SK-N-SH (cell line): ENCODE measurements around the gene NOP16. TPM values are rescaled to one million over a fixed set of nuclear protein-coding genes. Genes with fewer than 3 reads are reported as not detected.

Source experiments
- CTCF ChIA-PET: fragments of 300-600, 350-600 bp; formaldehyde crosslinking; extraction: SDS; loops from one replicate; lab custom pipeline; 2021; lab: Yijun Ruan, JAX
- POLR2A ChIA-PET: fragments of 350-600 bp; sonication (Branson Sonifier 250); formaldehyde crosslinking; extraction: SDS; loops from one replicate; lab custom pipeline; 2020; ENCODE audit warnings: antibody characterized with exemption, inconsistent platforms; lab: Yijun Ruan, JAX
- DNase-seq: peaks from one replicate; pipeline ENCODE4 v3.0.0; 2012
- H2AFZ ChIP-seq: fragments of 200-600 bp; sonication (generic); 2 replicates; pipeline ENCODE4 v1.8.1; 2016; ENCODE audit warnings: antibody characterized with exemption, mild to moderate bottlenecking, low read depth
- H3F3A ChIP-seq: fragments of 200-600 bp; sonication (generic); replicated peaks from 2 replicates; pipeline ENCODE3; 2016; ENCODE audit warnings: antibody characterized with exemption, mild to moderate bottlenecking; ENCODE audit not compliant: insufficient read depth
- H3K27ac ChIP-seq, 2 experiments: fragments of 200-500 bp in 1 of 2; fragments of 200-600 bp in 1 of 2; sonication (Bioruptor generic) in 1 of 2; sonication (generic), shearing (Covaris generic) in 1 of 2; 2 replicates each; pipeline versions ENCODE4 v1.5.1 to v1.6.1; 2014 to 2016; ENCODE audit warnings: low read depth in 2 of 2, inconsistent platforms in 1 of 2, low read length in 1 of 2, mild to moderate bottlenecking in 1 of 2, mixed read lengths in 1 of 2
- H3K27me3 ChIP-seq: fragments of 200-600 bp; sonication (generic), shearing (Covaris generic); 2 replicates; pipeline ENCODE4 v1.6.1; 2016; ENCODE audit warnings: mixed run types; ENCODE audit not compliant: insufficient read depth
- H3K36me3 ChIP-seq, 2 experiments: fragments of 200-500 bp in 1 of 2; fragments of 200-600 bp in 1 of 2; sonication (Bioruptor generic) in 1 of 2; sonication (generic) in 1 of 2; replicated peaks in 1 of 2; 2 replicates each; pipeline versions ENCODE3 to v1.5.1; 2014 to 2016; ENCODE audit warnings: low read length in 1 of 2, mild to moderate bottlenecking in 1 of 2; ENCODE audit not compliant: insufficient read depth in 2 of 2, control insufficient read depth in 1 of 2
- H3K4me1 ChIP-seq, 2 experiments: fragments of 200-500 bp in 1 of 2; fragments of 200-600 bp in 1 of 2; sonication (Bioruptor generic) in 1 of 2; sonication (generic), shearing (Covaris generic) in 1 of 2; 2 replicates each; pipeline versions ENCODE4 v1.5.1 to v1.6.1; 2014 to 2016; ENCODE audit warnings: low read depth in 1 of 2, low read length in 1 of 2, mixed run types in 1 of 2; ENCODE audit not compliant: insufficient read depth in 2 of 2, control insufficient read depth in 1 of 2
- H3K4me2 ChIP-seq: fragments of 200-600 bp; sonication (generic), shearing (Covaris generic); 2 replicates; pipeline ENCODE4 v1.6.1; 2017; ENCODE audit warnings: mixed run types
- H3K4me3 ChIP-seq, 2 experiments: fragments of 200-500 bp in 1 of 2; fragments of 200-600 bp in 1 of 2; sonication (Bioruptor generic) in 1 of 2; sonication (generic), shearing (Covaris generic) in 1 of 2; 2 replicates each; pipeline versions ENCODE4 v1.5.1 to v1.8.1; 2014 to 2016; ENCODE audit warnings: low read depth in 2 of 2, inconsistent platforms in 1 of 2, low read length in 1 of 2, mild to moderate bottlenecking in 1 of 2, mixed read lengths in 1 of 2, moderate library complexity in 1 of 2
- H3K79me2 ChIP-seq: fragments of 200-600 bp; sonication (generic); 2 replicates; pipeline ENCODE4 v1.8.1; 2017; ENCODE audit warnings: mild to moderate bottlenecking; ENCODE audit not compliant: insufficient read depth
- H3K9ac ChIP-seq: fragments of 200-600 bp; sonication (generic); 2 replicates; pipeline ENCODE4 v1.6.1; 2017; ENCODE audit warnings: mixed run types
- H3K9me2 ChIP-seq: fragments of 200-600 bp; sonication (generic); 2 replicates; pipeline ENCODE4 v1.6.1; 2017; ENCODE audit warnings: mixed run types
- H3K9me3 ChIP-seq: fragments of 200-600 bp; sonication (generic); 2 replicates; pipeline ENCODE4 v1.6.1; 2017; ENCODE audit warnings: mixed run types, mild to moderate bottlenecking, moderate library complexity
- H4K20me1 ChIP-seq: fragments of 200-600 bp; sonication (generic); 2 replicates; pipeline ENCODE4 v1.6.1; 2017; ENCODE audit warnings: mild to moderate bottlenecking, mixed run types; ENCODE audit not compliant: insufficient read depth
- CHD2 ChIP-seq: fragments of 150-350 bp; IDR thresholded peaks from 2 replicates; pipeline ENCODE4 v1.6.1; 2018; ENCODE audit warnings: low read length; ENCODE audit not compliant: partially characterized antibody
- ELF1 ChIP-seq: IDR thresholded peaks from 2 replicates; pipeline ENCODE4 v1.4.0; 2012
- EZH2phosphoT487 ChIP-seq: fragments of 200-600 bp; sonication (generic); IDR thresholded peaks from 2 replicates; pipeline ENCODE4 v1.6.1; 2017; ENCODE audit warnings: low read depth, mixed run types, mild to moderate bottlenecking, antibody characterized with exemption, moderate library complexity, borderline replicate concordance
- GATA2 ChIP-seq: sonication (generic); formaldehyde crosslinking; IDR thresholded peaks from 2 replicates; pipeline ENCODE4 v1.5.0; 2020; ENCODE audit warnings: mild to moderate bottlenecking, missing genetic modification reagents
- NFIC ChIP-seq: IDR thresholded peaks from 2 replicates; pipeline ENCODE4 v1.4.0; 2012; ENCODE audit warnings: borderline replicate concordance
- RCOR1 ChIP-seq: fragments of 150-350 bp; IDR thresholded peaks from 2 replicates; pipeline ENCODE4 v1.6.1; 2017; ENCODE audit warnings: antibody characterized with exemption, low read length
- RFX5 ChIP-seq: IDR thresholded peaks from 2 replicates; pipeline ENCODE4 v1.6.1; 2012; ENCODE audit warnings: mild to moderate bottlenecking, improper control_type of control experiment, low read length
- RXRA ChIP-seq: IDR thresholded peaks from 2 replicates; pipeline ENCODE4 v1.4.0; 2012; ENCODE audit warnings: low read depth, mild to moderate bottlenecking, borderline replicate concordance
- SMC3 ChIP-seq: IDR thresholded peaks from 2 replicates; pipeline ENCODE4 v1.6.1; 2012; ENCODE audit warnings: low read depth, low read length, improper control_type of control experiment
- TCF12 ChIP-seq: IDR thresholded peaks from 2 replicates; pipeline ENCODE4 v1.4.0; 2012
- YY1 ChIP-seq: IDR thresholded peaks from 2 replicates; pipeline ENCODE4 v1.4.0; 2012; ENCODE audit warnings: low read depth, mild to moderate bottlenecking
- WGBS: methylation state at CpG from one replicate; pipeline ENCODE4 v1.1.6; 2017; ENCODE audit warnings: low lambda C conversion rate; 5-methylcytosine and 5-hydroxymethylcytosine counted together
- polyA plus RNA-seq, 3 experiments: library from polyadenylated mRNA; depleted of rRNA; stranded (reverse); fragments of >200 nt; gene quantifications; 2 replicates each; pipeline ENCODE4 v1.2.3, GENCODE V29; 2012
- TF ChIP-seq, protein P1 (sequence below): IDR thresholded peaks from 2 replicates; pipeline ENCODE4; 2012
- TF ChIP-seq, protein P2 (sequence below): fragments of 150-350 bp; IDR thresholded peaks from 2 replicates; pipeline ENCODE4 v1.6.1; 2017; ENCODE audit warnings: antibody characterized with exemption, low read length, low read depth, borderline replicate concordance
- TF ChIP-seq, protein P3 (sequence below): IDR thresholded peaks from 2 replicates; pipeline ENCODE4 v1.4.0; 2012; ENCODE audit warnings: low read depth, borderline replicate concordance
- TF ChIP-seq, protein P4 (sequence below): IDR thresholded peaks from 2 replicates; pipeline ENCODE4 v1.4.0; 2012; ENCODE audit warnings: low read depth
- TF ChIP-seq, protein P5 (sequence below): IDR thresholded peaks from 2 replicates; pipeline ENCODE4 v1.4.0; 2012; ENCODE audit warnings: low read depth, borderline replicate concordance
- TF ChIP-seq, protein P6 (sequence below): IDR thresholded peaks from 2 replicates; pipeline ENCODE4 v1.6.1; 2012; ENCODE audit warnings: mild to moderate bottlenecking, low read depth, low read length, moderate library complexity

Gene NOP16
- polyA plus RNA-seq, 1 of the 3 experiments (the other 2 are of a cell fraction): 158 TPM

DNA sequence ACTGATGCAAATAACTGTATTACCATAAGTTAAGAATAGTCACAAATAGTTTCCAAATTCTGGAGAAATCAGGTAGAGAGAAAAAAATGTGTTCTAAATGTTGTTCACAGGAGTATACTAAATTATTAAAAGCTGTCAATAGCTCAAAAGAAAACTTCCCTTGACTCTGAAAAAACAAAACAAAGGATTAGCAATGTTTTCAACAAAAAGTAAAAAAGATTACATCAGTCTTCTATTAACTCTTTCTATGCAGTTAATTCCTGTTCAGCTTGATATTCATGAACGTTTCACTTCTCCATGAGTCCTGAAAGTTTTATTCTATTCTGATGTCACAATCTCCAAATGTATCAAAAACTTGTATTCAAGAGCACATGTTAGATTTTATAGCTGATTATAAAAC, 37.4 kb upstream of the NOP16 start:
- Histone ChIP-seq H2AFZ (no peak overlapping the region), H3K9me2 (no peaks in the 10 kb centered on the region), H3K4me3 (no peak overlapping the region), H3K79me2 (no peaks in the 10 kb centered on the region), H3K9ac (no peak overlapping the region), H4K20me1 (no peaks in the 10 kb centered on the region), H3K36me3 (no peaks in the 10 kb centered on the region), H3K4me1 (no peaks in the 10 kb centered on the region), H3F3A (no peaks in the 10 kb centered on the region), H3K4me2 (no peak overlapping the region), H3K27ac (no peak overlapping the region), H3K27me3 (no peaks in the 10 kb centered on the region; the same call in 1 of the 2 replicates), H3K9me3 (no peaks in the 10 kb centered on the region)
- WGBS: 61% methylated on average over 1 of the region's 1 CpG
- ChIA-PET CTCF (interaction anchor here (0.7 to 1.2 kb wide), 2 partner anchors 22 to 153 kb away, joined by 3 read pairs; partner anchors contain the start of gene FAF2), POLR2A (no interaction called here)
- no peak for TF ChIP-seq ELF1
- TF ChIP-seq, protein P1, sequence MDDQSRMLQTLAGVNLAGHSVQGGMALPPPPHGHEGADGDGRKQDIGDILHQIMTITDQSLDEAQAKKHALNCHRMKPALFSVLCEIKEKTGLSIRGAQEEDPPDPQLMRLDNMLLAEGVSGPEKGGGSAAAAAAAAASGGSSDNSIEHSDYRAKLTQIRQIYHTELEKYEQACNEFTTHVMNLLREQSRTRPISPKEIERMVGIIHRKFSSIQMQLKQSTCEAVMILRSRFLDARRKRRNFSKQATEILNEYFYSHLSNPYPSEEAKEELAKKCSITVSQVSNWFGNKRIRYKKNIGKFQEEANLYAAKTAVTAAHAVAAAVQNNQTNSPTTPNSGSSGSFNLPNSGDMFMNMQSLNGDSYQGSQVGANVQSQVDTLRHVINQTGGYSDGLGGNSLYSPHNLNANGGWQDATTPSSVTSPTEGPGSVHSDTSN: no peak
- TF ChIP-seq GATA2 (CRISPR knock-in tag): no peak
- no peak for TF ChIP-seq CHD2
- TF ChIP-seq, protein P2, sequence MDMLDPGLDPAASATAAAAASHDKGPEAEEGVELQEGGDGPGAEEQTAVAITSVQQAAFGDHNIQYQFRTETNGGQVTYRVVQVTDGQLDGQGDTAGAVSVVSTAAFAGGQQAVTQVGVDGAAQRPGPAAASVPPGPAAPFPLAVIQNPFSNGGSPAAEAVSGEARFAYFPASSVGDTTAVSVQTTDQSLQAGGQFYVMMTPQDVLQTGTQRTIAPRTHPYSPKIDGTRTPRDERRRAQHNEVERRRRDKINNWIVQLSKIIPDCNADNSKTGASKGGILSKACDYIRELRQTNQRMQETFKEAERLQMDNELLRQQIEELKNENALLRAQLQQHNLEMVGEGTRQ: no peak
- no peak for TF ChIP-seq EZH2phosphoT487
- TF ChIP-seq RCOR1: no peak
- TF ChIP-seq, protein P3, sequence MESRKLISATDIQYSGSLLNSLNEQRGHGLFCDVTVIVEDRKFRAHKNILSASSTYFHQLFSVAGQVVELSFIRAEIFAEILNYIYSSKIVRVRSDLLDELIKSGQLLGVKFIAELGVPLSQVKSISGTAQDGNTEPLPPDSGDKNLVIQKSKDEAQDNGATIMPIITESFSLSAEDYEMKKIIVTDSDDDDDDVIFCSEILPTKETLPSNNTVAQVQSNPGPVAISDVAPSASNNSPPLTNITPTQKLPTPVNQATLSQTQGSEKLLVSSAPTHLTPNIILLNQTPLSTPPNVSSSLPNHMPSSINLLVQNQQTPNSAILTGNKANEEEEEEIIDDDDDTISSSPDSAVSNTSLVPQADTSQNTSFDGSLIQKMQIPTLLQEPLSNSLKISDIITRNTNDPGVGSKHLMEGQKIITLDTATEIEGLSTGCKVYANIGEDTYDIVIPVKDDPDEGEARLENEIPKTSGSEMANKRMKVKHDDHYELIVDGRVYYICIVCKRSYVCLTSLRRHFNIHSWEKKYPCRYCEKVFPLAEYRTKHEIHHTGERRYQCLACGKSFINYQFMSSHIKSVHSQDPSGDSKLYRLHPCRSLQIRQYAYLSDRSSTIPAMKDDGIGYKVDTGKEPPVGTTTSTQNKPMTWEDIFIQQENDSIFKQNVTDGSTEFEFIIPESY: no peak
- TF ChIP-seq, protein P4, sequence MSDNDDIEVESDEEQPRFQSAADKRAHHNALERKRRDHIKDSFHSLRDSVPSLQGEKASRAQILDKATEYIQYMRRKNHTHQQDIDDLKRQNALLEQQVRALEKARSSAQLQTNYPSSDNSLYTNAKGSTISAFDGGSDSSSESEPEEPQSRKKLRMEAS: no peak
- no peak for DNase-seq

DNA sequence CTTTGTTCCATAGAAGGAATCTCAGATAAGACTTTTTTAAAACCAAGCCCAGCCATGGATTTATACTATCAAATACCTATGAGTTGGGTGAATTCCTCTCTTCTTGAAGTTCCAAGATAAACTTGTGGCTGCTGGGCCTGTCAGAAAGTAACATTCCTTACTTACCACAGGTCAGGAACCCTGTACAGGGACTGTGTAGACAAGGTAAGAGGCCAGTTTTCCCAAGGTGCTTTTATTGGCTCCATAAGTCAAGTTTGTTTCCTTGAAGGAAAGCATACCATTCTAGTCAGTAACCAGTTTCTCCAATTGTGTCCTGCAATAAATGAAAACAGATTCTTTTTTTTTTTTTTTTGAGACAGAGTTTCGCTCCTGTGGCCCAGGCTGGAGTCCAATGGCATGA, 36.7 kb upstream of the NOP16 start:
- Histone ChIP-seq H3K9me3 (no peaks in the 10 kb centered on the region), H3K4me1 (no peaks in the 10 kb centered on the region), H3K79me2 (no peaks in the 10 kb centered on the region), H3K27ac (no peak overlapping the region), H3K9me2 (no peaks in the 10 kb centered on the region), H4K20me1 (no peaks in the 10 kb centered on the region), H3F3A (no peaks in the 10 kb centered on the region), H3K4me3 (no peak overlapping the region), H3K27me3 (no peaks in the 10 kb centered on the region; the same call in 1 of the 2 replicates), H3K4me2 (no peak overlapping the region), H3K9ac (no peak overlapping the region), H3K36me3 (no peaks in the 10 kb centered on the region), H2AFZ (no peak overlapping the region)
- ChIA-PET CTCF (no interaction called here), POLR2A (no interaction called here)
- WGBS: 71% methylated on average over 1 of the region's 1 CpG
- DNase-seq: no peak
- no peak for TF ChIP-seq SMC3
- no peak for TF ChIP-seq RXRA
- TF ChIP-seq YY1: no peak
- TF ChIP-seq, protein P5, sequence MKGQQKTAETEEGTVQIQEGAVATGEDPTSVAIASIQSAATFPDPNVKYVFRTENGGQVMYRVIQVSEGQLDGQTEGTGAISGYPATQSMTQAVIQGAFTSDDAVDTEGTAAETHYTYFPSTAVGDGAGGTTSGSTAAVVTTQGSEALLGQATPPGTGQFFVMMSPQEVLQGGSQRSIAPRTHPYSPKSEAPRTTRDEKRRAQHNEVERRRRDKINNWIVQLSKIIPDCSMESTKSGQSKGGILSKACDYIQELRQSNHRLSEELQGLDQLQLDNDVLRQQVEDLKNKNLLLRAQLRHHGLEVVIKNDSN: no peak
- TF ChIP-seq RFX5: no peak
- no peak for TF ChIP-seq TCF12
- TF ChIP-seq, protein P2: no peak
- TF ChIP-seq, protein P6, sequence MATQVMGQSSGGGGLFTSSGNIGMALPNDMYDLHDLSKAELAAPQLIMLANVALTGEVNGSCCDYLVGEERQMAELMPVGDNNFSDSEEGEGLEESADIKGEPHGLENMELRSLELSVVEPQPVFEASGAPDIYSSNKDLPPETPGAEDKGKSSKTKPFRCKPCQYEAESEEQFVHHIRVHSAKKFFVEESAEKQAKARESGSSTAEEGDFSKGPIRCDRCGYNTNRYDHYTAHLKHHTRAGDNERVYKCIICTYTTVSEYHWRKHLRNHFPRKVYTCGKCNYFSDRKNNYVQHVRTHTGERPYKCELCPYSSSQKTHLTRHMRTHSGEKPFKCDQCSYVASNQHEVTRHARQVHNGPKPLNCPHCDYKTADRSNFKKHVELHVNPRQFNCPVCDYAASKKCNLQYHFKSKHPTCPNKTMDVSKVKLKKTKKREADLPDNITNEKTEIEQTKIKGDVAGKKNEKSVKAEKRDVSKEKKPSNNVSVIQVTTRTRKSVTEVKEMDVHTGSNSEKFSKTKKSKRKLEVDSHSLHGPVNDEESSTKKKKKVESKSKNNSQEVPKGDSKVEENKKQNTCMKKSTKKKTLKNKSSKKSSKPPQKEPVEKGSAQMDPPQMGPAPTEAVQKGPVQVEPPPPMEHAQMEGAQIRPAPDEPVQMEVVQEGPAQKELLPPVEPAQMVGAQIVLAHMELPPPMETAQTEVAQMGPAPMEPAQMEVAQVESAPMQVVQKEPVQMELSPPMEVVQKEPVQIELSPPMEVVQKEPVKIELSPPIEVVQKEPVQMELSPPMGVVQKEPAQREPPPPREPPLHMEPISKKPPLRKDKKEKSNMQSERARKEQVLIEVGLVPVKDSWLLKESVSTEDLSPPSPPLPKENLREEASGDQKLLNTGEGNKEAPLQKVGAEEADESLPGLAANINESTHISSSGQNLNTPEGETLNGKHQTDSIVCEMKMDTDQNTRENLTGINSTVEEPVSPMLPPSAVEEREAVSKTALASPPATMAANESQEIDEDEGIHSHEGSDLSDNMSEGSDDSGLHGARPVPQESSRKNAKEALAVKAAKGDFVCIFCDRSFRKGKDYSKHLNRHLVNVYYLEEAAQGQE: no peak
- TF ChIP-seq NFIC: no peak
